Left ventricle myocardium inferior (tissue), 1 donor: ENCODE results near the gene TANC1. TPM values are rescaled to one million over a fixed set of nuclear protein-coding genes. Genes with fewer than 3 reads are reported as not detected.

ENCODE experiments used
- DNase-seq: peaks from one replicate; pipeline ENCODE4 v3.0.0-alpha.2; 2020
- H3K27ac ChIP-seq: fragments of 200-600 bp; replicated peaks from 2 replicates; pipeline ENCODE4 v1.8.0; 2021
- H3K27me3 ChIP-seq: fragments of 200-600 bp; 2 replicates; pipeline ENCODE4 v1.8.0; 2021; ENCODE audit warnings: low read depth
- H3K36me3 ChIP-seq: fragments of 200-600 bp; 2 replicates; pipeline ENCODE4 v1.8.0; 2021
- H3K4me1 ChIP-seq: fragments of 200-600 bp; 2 replicates; pipeline ENCODE4 v1.8.0; 2021
- H3K4me3 ChIP-seq: fragments of 200-600 bp; 2 replicates; pipeline ENCODE4 v1.8.0; 2021; ENCODE audit warnings: mild to moderate bottlenecking, moderate library complexity
- H3K9me3 ChIP-seq: fragments of 200-600 bp; replicated peaks from 2 replicates; pipeline ENCODE4 v1.8.0; 2021
- intact Hi-C: fragments of 100-400 bp; cut with micrococcal nuclease; formaldehyde crosslinking; loops from one replicate; pipeline ENCODE4 v1.11.0; 2022
- total RNA-seq: library from RNA; stranded (reverse); fragmentation: NEBNext Ultra II Directional; extraction: Animal tissue kit (Norgen Biotek cat#: 25700); gene quantifications from one replicate; pipeline ENCODE4 v1.2.1, GENCODE V29; 2021
- TF ChIP-seq, protein P1 (sequence below): fragments of 200-600 bp; IDR thresholded peaks from 2 replicates; pipeline ENCODE4 v1.8.0; 2021; ENCODE audit warnings: antibody characterized with exemption, mild to moderate bottlenecking, borderline replicate concordance
- donor health status: DM: no; HTN: yes; CAD: no; lungs with severe emphysema.

TANC1 gene
- total RNA-seq, 1 donor from 2014 or later = 59.7 TPM

DNA sequence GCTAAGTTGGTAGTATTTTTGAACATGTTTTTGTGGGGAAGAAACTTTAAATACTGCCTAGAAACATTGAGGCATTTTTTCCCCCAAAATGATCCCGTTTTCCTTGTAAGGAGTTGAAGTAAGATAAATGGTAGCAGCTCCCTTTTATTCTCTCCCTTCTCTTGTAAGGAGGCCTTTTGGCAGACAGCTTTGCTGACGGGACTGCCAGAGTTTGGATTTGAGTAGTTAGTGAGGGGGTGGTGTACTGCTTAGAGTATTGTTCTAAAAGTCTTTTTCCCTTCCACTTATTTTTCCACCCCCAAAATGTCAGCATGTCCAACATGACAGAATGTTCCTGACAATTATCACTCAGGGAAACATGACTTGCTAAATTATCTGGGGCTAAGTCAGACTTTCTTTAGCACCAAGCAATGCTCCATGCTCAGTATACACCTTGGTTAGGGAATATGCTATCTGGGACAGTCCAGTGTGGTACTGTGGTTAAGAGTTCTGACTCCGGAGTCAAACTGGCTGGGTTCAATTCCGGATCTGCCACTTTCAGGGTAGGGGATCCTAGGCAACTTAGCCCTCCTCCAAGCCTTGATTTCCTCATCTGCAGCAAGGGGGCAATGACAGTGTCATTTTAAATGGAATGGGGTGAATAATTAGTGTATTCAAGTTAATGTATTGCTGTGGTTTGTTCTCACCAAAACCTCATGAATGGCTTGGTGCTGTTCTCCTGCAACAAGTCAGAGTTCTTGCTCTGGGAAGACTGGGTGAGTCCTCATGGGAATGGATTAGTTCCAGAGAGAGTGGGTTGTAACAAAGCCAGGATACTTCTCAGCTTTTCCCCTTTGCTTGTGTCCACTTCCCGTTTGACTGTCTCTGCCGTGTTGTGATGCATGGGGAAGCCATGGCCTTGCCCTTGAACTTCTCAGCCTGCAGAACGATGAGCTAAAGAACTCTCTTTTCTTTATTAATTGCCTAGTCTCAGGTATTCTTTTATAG lies 116.2 kb downstream of the TANC1 start:
- Histone ChIP-seq H3K4me1 (peaks cover 100% of the 10 kb centered on the region), H3K36me3 (no peaks in the 10 kb centered on the region)
- intact Hi-C loops = no loop called here

DNA sequence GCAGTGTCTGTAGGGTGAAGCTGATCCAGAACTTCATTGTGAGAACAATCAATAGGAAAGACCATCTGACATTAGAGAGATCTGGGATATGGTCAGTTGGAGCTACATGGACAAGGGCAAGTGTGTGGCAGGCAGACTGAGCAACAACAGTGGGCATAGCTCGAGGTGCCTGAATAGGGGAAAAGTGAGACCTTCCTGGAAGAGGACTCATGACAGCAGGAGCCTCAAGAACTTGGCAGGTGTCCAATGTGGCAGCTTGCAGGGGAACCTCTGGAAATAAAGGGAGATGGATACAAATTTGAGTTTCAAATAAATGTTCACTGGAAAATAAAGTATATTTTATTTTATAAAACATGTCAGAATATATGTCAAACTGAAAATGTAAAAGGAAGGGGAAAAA lies 117.9 kb downstream of the TANC1 start:
- Histone ChIP-seq H3K27ac (peak overlapping the region; percentile 84), H3K36me3 (no peaks in the 10 kb centered on the region), H3K4me3 (no peak overlapping the region), H3K4me1 (peaks cover 100% of the 10 kb centered on the region), H3K27me3 (no peaks in the 10 kb centered on the region), H3K9me3 (no peaks in the 10 kb centered on the region)
- no peak for DNase-seq
- TF ChIP-seq, protein P1, sequence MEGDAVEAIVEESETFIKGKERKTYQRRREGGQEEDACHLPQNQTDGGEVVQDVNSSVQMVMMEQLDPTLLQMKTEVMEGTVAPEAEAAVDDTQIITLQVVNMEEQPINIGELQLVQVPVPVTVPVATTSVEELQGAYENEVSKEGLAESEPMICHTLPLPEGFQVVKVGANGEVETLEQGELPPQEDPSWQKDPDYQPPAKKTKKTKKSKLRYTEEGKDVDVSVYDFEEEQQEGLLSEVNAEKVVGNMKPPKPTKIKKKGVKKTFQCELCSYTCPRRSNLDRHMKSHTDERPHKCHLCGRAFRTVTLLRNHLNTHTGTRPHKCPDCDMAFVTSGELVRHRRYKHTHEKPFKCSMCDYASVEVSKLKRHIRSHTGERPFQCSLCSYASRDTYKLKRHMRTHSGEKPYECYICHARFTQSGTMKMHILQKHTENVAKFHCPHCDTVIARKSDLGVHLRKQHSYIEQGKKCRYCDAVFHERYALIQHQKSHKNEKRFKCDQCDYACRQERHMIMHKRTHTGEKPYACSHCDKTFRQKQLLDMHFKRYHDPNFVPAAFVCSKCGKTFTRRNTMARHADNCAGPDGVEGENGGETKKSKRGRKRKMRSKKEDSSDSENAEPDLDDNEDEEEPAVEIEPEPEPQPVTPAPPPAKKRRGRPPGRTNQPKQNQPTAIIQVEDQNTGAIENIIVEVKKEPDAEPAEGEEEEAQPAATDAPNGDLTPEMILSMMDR = no peak
- intact Hi-C loops = no loop called here

More for the DNA sequence above, 116.2 kb downstream of the TANC1 start:
- no peak for DNase-seq
- H3K27ac ChIP-seq = peak overlapping the region; percentile 84
- TF ChIP-seq, protein P1 = no peak
- no peak overlapping the region for H3K4me3 ChIP-seq
- H3K9me3 ChIP-seq = no peaks in the 10 kb centered on the region
- no peaks in the 10 kb centered on the region for H3K27me3 ChIP-seq

DNA sequence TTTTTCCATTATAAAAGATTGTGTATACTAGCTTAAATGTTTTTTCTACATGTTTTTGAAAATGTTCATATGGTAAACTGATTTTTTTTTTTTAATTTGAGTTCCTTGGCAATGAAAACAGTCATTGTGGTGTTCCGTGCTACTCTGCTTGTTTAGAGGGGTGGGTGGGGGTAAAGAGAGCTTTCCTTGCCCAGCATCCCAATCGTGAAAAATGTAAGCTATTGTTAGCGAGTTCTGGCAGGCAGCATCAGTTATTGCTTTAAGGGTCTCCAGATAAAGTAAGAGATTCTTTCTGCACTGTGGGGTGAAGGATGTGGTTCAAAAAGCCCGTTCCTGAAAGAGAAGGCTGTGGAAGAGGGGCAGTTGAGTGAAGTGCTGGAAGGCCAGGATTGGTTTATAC lies 118.4 kb downstream of the TANC1 start:
- intact Hi-C loops = no loop called here
- Histone ChIP-seq H3K27me3 (no peaks in the 10 kb centered on the region), H3K36me3 (no peaks in the 10 kb centered on the region), H3K4me1 (peaks cover 100% of the 10 kb centered on the region), H3K9me3 (no peaks in the 10 kb centered on the region), H3K4me3 (no peak overlapping the region), H3K27ac (peak overlapping the region; percentile 84)
- TF ChIP-seq, protein P1 = no peak
- DNase-seq = no peak

DNA sequence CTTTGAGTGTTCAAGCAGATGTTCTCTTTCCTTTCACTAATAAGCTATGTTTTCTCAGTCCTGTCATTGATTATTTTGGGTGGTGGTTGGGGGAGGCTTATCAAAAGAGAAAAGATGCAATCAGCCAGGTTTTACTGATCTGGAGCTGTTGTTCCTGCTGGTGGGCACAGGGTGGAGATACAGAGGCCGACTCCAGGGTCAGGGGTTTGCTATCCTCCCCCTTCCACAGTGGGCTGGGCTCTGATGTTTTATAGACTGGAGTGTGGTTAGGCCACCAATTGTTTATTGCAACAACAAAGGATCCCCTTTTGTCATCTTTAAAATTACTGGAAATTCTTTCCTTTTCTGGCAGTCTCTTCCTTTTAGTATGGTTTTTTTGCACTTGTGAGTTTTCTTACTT lies 120.5 kb downstream of the TANC1 start:
- TF ChIP-seq, protein P1 = no peak
- Histone ChIP-seq H3K27me3 (no peaks in the 10 kb centered on the region), H3K9me3 (no peaks in the 10 kb centered on the region), H3K4me3 (no peak overlapping the region), H3K27ac (peak overlapping the region; percentile 84), H3K4me1 (peaks cover 100% of the 10 kb centered on the region), H3K36me3 (no peaks in the 10 kb centered on the region)
- intact Hi-C loops = no loop called here
- no peak for DNase-seq

DNA sequence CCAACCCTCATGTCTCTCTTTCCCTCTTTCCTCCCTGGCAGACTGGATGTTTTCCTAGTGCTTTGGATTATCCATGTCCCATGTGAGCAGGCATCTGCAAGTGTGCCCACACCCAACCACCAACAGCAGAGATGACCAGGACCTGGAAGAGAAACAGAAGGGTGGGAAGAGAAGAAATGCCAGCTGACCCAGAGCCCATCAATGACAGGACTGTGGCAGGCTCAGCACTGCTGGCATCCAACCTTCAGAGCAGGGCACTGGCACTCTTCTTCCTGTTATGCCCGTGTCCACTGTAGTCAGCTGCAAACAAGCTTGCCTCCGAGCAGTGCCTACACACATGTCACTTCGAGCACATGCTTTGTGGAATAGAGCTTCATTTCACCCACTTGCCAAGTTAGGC lies 121.1 kb downstream of the TANC1 start:
- TF ChIP-seq, protein P1 = no peak
- no peak overlapping the region for H3K4me3 ChIP-seq
- peak; percentile 53 for DNase-seq
- no peaks in the 10 kb centered on the region for H3K36me3 ChIP-seq
- H3K27ac ChIP-seq = peak overlapping the region; percentile 84
- no peaks in the 10 kb centered on the region for H3K27me3 ChIP-seq
- peaks cover 100% of the 10 kb centered on the region for H3K4me1 ChIP-seq
- intact Hi-C loops = no loop called here
- H3K9me3 ChIP-seq = no peaks in the 10 kb centered on the region
